Naive B cell (primary cell): ENCODE data around the gene CCDC134. TPM values are rescaled to one million over a fixed set of nuclear protein-coding genes. Genes with fewer than 3 reads are reported as not detected.
"Not testable (repeated sequence)": the region's sequence is repeated elsewhere in the genome, so short reads cannot be mapped to it uniquely, and the experiment has no call there.

Experiments used
- ATAC-seq, 2 donors: fragments of 150-1000 bp; cut with Tn5 transposase; 2 replicates each; pipeline ENCODE4 v1.10.0; 2021; ENCODE audit warnings: low read depth in 2 of 2, mild to moderate bottlenecking in 2 of 2, moderate library complexity in 2 of 2
- DNase-seq: peaks from one replicate; pipeline ENCODE4 v3.0.0; 2022
- H3K27ac Mint-ChIP-seq, 6 donors: one replicate each; pipeline ENCODE4 v1.8.0; 2020 to 2022; ENCODE audit warnings: mild to moderate bottlenecking in 6 of 6, mixed read lengths in 6 of 6, moderate library complexity in 5 of 6, inconsistent platforms in 2 of 6
- H3K27me3 Mint-ChIP-seq, 3 donors: one replicate each; pipeline ENCODE4 v1.8.0; 2021 to 2022; ENCODE audit warnings: mixed read lengths in 3 of 3, mild to moderate bottlenecking in 1 of 3
- H3K36me3 Mint-ChIP-seq, 2 donors: one replicate each; pipeline ENCODE4 v1.8.0; 2020 to 2022; ENCODE audit warnings: mixed read lengths in 2 of 2, inconsistent platforms in 1 of 2, mild to moderate bottlenecking in 1 of 2
- H3K4me1 Mint-ChIP-seq, 3 donors: one replicate each; pipeline ENCODE4 v1.8.0; 2020 to 2022; ENCODE audit warnings: mixed read lengths in 3 of 3, inconsistent platforms in 1 of 3, mild to moderate bottlenecking in 1 of 3, moderate library complexity in 1 of 3
- H3K4me3 Mint-ChIP-seq, 8 donors: one replicate each; pipeline ENCODE4 v1.8.0; 2020 to 2022; ENCODE audit warnings: mild to moderate bottlenecking in 8 of 8, mixed read lengths in 8 of 8, moderate library complexity in 8 of 8, inconsistent platforms in 2 of 8
- H3K9me3 Mint-ChIP-seq, 7 donors: one replicate each; pipeline ENCODE4 v1.8.0; 2020 to 2022; ENCODE audit warnings: mixed read lengths in 7 of 7, mild to moderate bottlenecking in 5 of 7, inconsistent platforms in 2 of 7, moderate library complexity in 1 of 7
- polyA plus RNA-seq, 6 donors: library from polyadenylated mRNA; unstranded; fragments of 300-500 nt; fragmentation: Illumina TruSeq; gene quantifications; one replicate each; pipeline ENCODE4 v1.2.3, GENCODE V29; 2021; ENCODE audit warnings: low read depth in 6 of 6

The CCDC134 gene
- polyA plus RNA-seq, 6 donors from 2014 or later: 2.1 to 7.6 (median 3.6) TPM

DNA sequence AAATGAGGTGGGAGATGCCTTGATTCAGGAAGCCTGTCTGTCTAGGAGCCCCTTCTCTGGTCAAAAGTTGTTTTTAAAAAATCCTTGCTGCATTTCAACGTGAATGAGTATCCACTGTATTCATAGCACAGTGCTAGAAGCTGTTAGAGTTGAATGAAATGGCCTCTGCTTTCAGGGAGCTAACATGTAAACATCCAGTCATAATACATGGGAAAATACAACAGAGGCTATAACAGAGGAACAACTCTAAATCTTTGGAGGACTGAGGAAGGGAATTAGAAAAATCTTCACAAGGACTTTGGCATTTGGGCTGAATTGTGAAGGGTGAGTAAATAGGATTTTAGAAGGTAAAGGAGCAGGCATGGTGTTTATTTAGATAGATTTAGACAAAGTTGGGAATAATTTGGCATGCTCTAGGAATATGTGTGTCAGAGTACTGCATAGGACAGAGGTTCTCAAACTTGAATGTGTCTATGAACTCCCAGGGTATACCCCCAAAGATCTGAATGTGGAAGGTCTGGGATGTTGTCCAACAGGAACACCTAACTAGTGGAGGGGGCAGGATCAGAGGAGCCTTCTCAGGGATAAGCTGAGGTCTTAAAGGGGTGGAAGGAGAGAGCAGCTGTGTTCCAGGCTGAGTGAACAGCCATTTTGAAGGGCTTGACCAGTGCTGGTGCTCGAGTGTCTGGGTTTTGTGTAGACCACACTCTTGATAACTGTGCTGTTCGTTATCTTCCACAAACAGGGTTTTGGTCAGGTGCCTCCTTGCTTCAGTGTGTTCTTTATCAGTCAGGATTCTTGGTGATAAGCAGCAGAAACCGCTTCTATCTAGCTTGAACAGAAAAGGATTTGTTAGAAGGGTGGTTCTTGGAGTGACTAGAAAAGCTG lies 45.1 kb downstream of the CCDC134 start:
- peaks cover 43 to 88% (median 59%) of the 10 kb centered on the region in 3 donors for H3K4me1 Mint-ChIP-seq
- ATAC-seq (no peak), DNase-seq (no peak)
- peak overlapping the region; percentile 2 to 92 (median 74) for H3K27ac Mint-ChIP-seq
- H3K36me3 Mint-ChIP-seq: no peaks in the 10 kb centered on the region
- no peaks in the 10 kb centered on the region for H3K27me3 Mint-ChIP-seq
- no peaks in the 10 kb centered on the region for H3K9me3 Mint-ChIP-seq
- H3K4me3 Mint-ChIP-seq: peak overlapping the region in 1 of 8 donors; percentile 69

- ATAC-seq: no peak
- Mint-ChIP-seq H3K9me3 (no peaks in the 10 kb centered on the region), H3K4me3 (peak overlapping the region in 1 of 8 donors; percentile 69), H3K4me1 (peaks cover 38 to 80% (median 54%) of the 10 kb centered on the region in 3 donors), H3K27me3 (no peaks in the 10 kb centered on the region), H3K36me3 (no peaks in the 10 kb centered on the region), H3K27ac (peak overlapping the region in 4 of 6 donors; percentile 32 to 77 (median 53))
- no peak for DNase-seq
Observed at GRCh38 chr22:41846268-41846987, 45.9 kb downstream of the CCDC134 start.

DNA sequence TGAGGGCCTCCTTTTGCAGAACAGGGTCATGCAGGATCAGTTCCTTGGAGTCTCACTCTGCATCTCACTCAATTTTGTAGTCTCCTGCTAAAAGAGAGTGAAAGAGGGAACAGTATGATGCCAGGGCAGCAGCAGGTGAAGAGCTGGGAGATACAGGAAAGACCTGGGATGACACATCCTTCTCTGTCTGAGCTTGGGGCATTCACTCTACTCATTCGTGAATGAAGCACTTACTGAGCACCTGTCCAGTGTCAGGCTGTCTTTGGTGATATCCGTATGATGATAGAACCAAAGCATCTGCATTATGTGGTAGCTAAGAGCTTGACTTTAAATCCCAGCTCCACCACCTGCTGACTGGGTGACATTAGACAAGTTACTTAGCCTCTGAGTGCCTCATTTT lies 46.8 kb downstream of the CCDC134 start:
- Mint-ChIP-seq H3K27ac (peak overlapping the region in 5 of 6 donors; percentile 51 to 77 (median 60)), H3K9me3 (no peaks in the 10 kb centered on the region), H3K36me3 (no peaks in the 10 kb centered on the region), H3K4me1 (peaks cover 37 to 83% (median 52%) of the 10 kb centered on the region in 3 donors), H3K27me3 (no peaks in the 10 kb centered on the region), H3K4me3 (peak overlapping the region in 1 of 8 donors; percentile 13)
- ATAC-seq: no peak
- DNase-seq: no peak

DNA sequence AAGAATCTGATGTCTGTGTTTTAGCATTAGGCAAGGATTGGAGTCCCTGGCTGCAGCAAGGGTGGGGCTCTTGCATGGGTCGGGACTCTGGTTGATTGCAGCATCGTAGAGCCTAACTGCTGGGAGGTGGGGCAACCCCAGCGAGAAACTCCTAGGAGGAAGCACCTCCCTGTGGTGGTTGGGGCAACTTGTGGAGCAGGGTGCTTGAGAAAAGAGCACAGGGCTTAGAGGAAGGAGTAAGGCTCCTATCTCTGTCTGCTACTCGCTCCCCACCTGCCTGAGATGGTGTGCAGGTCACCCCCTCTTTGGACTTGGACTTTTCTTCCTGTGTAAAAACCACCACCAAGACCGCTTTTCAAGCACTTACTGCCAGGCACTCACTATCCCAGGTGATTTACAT lies 48.0 kb downstream of the CCDC134 start:
- Mint-ChIP-seq H3K4me3 (peak overlapping the region in 2 of 8 donors; percentile 52 to 69), H3K9me3 (no peaks in the 10 kb centered on the region), H3K4me1 (peaks cover 43 to 83% (median 54%) of the 10 kb centered on the region in 3 donors), H3K27ac (peak overlapping the region in 2 of 6 donors; percentile 38 to 76), H3K36me3 (no peaks in the 10 kb centered on the region), H3K27me3 (no peaks in the 10 kb centered on the region)
- peak; percentile 48 to 63 for ATAC-seq
- no peak for DNase-seq

- DNase-seq (no peak), ATAC-seq (no peak)
- Mint-ChIP-seq H3K4me1 (peaks cover 54 to 83% (median 60%) of the 10 kb centered on the region in 3 donors), H3K27me3 (no peaks in the 10 kb centered on the region), H3K9me3 (no peaks in the 10 kb centered on the region), H3K36me3 (no peaks in the 10 kb centered on the region), H3K4me3 (peak overlapping the region in 3 of 8 donors; percentile 12 to 48 (median 41)), H3K27ac (peak overlapping the region; percentile 52 to 93 (median 84))
Observed at GRCh38 chr22:41856469-41856868, 56.0 kb downstream of the CCDC134 start.

- Mint-ChIP-seq H3K36me3 (no peaks in the 10 kb centered on the region), H3K4me1 (peaks cover 57 to 86% (median 64%) of the 10 kb centered on the region in 3 donors), H3K9me3 (no peaks in the 10 kb centered on the region), H3K4me3 (peak overlapping the region in 5 of 8 donors; percentile 35 to 73 (median 57)), H3K27ac (peak overlapping the region; percentile 81 to 92 (median 85)), H3K27me3 (no peaks in the 10 kb centered on the region)
- DNase-seq (peak; percentile 53), ATAC-seq (peak; percentile 52 to 53)
Observed at GRCh38 chr22:41857155-41857859, 56.8 kb downstream of the CCDC134 start.

DNA sequence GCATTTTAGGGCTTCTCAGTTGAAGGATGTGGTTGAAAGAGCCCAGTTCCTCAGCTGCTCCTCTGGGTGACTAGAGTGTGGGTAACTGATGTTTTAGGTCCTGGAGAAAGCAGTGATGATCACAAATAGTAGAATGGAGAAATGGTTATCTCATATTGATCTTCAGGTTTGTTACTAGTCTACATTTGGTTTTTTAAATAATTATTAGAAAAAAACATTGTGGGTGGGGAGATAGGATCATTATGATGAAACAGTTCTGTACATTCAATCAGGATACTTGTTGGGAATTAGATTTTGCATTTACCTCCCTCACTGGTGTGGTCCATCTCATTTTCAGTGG lies 57.4 kb downstream of the CCDC134 start:
- ATAC-seq: no peak
- H3K4me3 Mint-ChIP-seq: peak overlapping the region in 4 of 8 donors; percentile 14 to 73 (median 40)

DNA sequence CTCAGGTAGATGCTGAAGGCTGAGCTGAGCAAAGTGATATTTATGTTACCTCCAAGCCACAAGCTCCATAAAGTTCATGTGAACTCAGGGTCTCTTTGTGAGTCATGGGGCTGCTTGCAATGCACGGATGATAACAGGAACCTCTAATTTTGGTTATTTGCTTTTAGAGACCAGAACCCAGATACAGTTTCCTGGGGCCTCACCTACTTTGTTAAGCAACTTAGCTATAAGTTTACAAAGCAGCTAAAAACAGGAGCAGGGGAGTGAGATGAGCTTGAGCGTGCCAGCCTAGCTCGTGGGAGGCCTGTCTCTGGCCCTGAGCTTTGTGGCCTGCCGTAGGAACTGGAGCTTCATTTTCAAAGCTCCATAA lies 61.7 kb downstream of the CCDC134 start:
- ATAC-seq (peak; percentile 50 to 63), DNase-seq (peak; percentile 57)
- H3K4me1 Mint-ChIP-seq: peaks cover 68 to 99% (median 80%) of the 10 kb centered on the region in 3 donors
- H3K27me3 Mint-ChIP-seq: no peaks in the 10 kb centered on the region
- peak overlapping the region; percentile 34 to 86 (median 76) for H3K4me3 Mint-ChIP-seq
- peak overlapping the region; percentile 94 to 97 (median 96) for H3K27ac Mint-ChIP-seq
- no peaks in the 10 kb centered on the region for H3K9me3 Mint-ChIP-seq
- no peaks in the 10 kb centered on the region for H3K36me3 Mint-ChIP-seq

More for the DNA sequence above, 57.4 kb downstream of the CCDC134 start:
- Mint-ChIP-seq H3K27me3 (no peaks in the 10 kb centered on the region), H3K36me3 (no peaks in the 10 kb centered on the region), H3K4me1 (peaks cover 60 to 86% (median 69%) of the 10 kb centered on the region in 3 donors), H3K27ac (peak overlapping the region; percentile 81 to 92 (median 85)), H3K9me3 (no peaks in the 10 kb centered on the region)
- no peak for DNase-seq

GRCh38 chr22:41862530-41863266 lies 62.2 kb downstream of the CCDC134 start:
- Mint-ChIP-seq H3K4me3 (peak overlapping the region; percentile 34 to 86 (median 76)), H3K36me3 (no peaks in the 10 kb centered on the region), H3K27ac (peak overlapping the region; percentile 94 to 97 (median 96)), H3K9me3 (no peaks in the 10 kb centered on the region), H3K4me1 (peaks cover 63 to 94% (median 74%) of the 10 kb centered on the region in 3 donors), H3K27me3 (no peaks in the 10 kb centered on the region)
- peak; percentile 59 for DNase-seq
- ATAC-seq: peak; percentile 74 to 77

GRCh38 chr22:41863472-41863871 lies 63.0 kb downstream of the CCDC134 start:
- Mint-ChIP-seq H3K27ac (peak overlapping the region; percentile 94 to 97 (median 96)), H3K9me3 (no peaks in the 10 kb centered on the region), H3K27me3 (no peaks in the 10 kb centered on the region), H3K4me1 (peaks cover 57 to 86% (median 67%) of the 10 kb centered on the region in 3 donors), H3K4me3 (peak overlapping the region; percentile 26 to 86 (median 67)), H3K36me3 (no peaks in the 10 kb centered on the region)
- DNase-seq: no peak
- ATAC-seq: no peak

GRCh38 chr22:41868556-41868955 lies 68.1 kb downstream of the CCDC134 start:
- Mint-ChIP-seq H3K36me3 (peaks cover 0 to 5% of the 10 kb centered on the region in 2 donors), H3K4me3 (no peak overlapping the region), H3K27ac (peak overlapping the region in 1 of 6 donors; percentile 37), H3K27me3 (no peaks in the 10 kb centered on the region), H3K9me3 (no peaks in the 10 kb centered on the region), H3K4me1 (peaks cover 23 to 54% (median 34%) of the 10 kb centered on the region in 3 donors)
- DNase-seq (no peak), ATAC-seq (no peak)

DNA sequence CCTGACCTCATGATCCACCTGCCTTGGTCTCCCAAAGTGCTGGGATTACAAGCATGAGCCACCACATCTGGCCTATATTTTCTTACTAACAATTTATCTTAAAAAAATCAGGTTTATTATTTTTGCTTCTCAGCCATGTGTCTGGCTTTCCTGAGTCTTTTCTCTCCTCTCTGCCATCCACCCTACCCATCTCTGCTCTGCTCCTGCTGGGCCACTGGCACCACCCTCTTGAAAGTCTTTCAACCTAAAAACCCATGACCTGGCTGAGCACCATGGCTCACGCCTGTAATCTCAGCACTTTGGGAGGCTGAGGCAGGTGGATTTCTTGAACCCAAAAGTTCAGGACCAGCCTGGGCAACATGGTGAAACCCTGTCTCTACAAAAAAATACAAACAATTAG lies 69.6 kb downstream of the CCDC134 start:
- not testable (repeated sequence) for H3K36me3 Mint-ChIP-seq, H3K27me3 Mint-ChIP-seq, H3K9me3 Mint-ChIP-seq, ATAC-seq, DNase-seq, H3K27ac Mint-ChIP-seq, H3K4me3 Mint-ChIP-seq
- peaks cover 18 to 42% (median 29%) of the 10 kb centered on the region in 3 donors for H3K4me1 Mint-ChIP-seq
